ENCODE data around the gene ELMO3.

The ELMO3 gene

DNA sequence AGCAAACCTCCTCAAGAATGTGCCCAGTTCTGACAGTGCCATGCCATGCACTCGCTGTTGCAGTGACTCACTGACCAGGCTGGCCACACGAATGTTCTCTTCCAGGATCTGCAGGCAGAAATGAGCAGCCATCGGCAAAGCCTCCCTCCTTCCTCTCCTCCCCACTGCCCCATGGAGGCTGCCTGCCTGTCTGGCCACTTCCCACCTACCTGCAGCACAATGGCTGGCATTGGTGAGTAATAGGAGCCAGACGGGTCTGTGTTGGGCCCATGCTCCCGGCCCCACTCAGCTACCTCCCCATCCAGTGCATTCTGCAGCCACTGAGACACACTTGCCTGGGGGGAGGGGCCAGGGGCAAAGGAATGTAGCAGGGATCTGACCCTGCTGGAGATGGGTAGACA, 12.4 kb upstream of the ELMO3 start:
- no peak overlapping the region for H3K27ac Mint-ChIP-seq
- peaks cover 17% of the 10 kb centered on the region for H3K4me1 Mint-ChIP-seq
- H3K9me3 Mint-ChIP-seq, result no peaks in the 10 kb centered on the region
- no peak overlapping the region for H3K4me3 Mint-ChIP-seq
- H3K27me3 Mint-ChIP-seq, result no peaks in the 10 kb centered on the region
- no peaks in the 10 kb centered on the region for H3K36me3 Mint-ChIP-seq

DNA sequence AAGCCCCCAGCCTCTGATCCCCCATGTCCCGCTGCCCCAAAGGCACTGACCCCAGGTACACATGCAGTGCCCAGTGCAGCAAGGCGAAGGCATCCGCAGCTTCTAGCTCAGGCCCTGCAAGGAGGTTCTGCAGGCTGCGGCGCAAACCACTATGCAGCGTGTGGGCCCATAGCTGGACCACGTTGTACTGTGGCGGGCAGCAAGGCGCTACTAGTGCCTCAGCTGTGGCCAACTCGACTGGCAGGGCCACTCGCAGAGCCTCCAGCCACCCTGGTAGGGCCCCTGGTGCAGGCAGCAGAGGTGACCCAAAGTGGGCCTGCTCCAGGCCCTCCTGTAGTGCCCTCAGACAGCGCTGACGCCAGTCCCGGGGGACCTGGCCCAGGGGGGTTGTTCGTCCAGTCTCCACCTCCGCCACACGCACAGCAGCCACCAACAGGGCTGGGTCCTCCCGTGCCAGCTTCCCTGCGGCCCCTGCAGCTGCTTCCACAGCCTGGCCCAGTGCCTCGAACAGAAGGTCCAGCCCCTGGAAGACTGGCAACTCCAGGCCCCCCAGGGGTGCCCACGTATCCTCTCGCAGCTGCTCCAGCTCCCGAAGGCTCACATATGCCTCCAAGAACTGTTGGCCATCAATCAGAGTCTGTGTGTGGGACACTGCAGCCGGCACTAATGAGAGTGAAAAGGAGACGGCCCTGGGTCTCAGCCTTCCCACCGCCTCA, 11.6 kb upstream of the ELMO3 start:
- Mint-ChIP-seq H3K36me3 (no peaks in the 10 kb centered on the region), H3K4me3 (no peak overlapping the region), H3K27me3 (no peaks in the 10 kb centered on the region), H3K27ac (no peak overlapping the region), H3K4me1 (peaks cover 20% of the 10 kb centered on the region), H3K9me3 (no peaks in the 10 kb centered on the region)

DNA sequence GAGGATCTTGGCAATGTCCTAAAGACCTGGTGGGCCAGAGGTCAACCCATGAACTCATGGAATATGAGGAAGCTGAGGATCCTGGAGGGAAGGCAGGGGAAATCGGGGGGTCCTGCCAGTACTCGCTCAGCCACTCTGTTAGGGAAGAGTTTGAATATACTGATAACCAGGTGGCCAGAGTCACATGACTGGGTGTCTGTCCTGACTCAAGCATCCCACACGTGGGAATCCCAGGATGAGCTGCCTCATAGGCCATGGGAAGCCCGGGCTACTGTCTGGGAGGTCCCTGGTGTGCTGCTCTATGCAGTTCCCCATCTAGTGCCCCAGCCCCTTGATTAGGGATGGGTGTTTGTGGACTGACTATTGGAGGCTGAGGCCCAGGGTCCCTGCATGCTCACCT, 10.6 kb upstream of the ELMO3 start:
- Mint-ChIP-seq H3K27ac (no peak overlapping the region), H3K4me1 (peaks cover 27% of the 10 kb centered on the region)

DNA sequence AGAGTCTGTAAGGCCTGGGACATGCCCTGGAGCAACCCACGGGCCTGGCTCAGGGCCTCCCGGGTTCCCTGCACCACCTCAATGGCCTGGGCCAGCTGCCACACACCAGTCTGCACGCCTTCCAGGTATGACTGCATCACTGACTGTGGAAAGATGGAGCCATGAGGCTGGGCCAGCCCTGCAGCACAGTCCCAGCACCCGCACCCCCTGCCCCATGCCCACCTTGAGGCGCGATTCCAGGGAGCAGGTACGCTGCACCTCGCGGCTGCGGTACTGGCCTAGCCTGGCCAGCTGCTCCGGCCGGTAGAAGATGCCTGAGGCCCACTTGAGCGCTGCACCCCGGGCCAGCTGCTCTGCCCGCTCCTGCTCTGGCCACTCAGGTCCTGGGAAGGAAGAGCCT, 10.1 kb upstream of the ELMO3 start:
- Mint-ChIP-seq H3K36me3 (peaks cover 4% of the 10 kb centered on the region), H3K27ac (no peak overlapping the region), H3K27me3 (no peaks in the 10 kb centered on the region), H3K4me1 (peaks cover 32% of the 10 kb centered on the region), H3K4me3 (no peak overlapping the region), H3K9me3 (no peaks in the 10 kb centered on the region)

More for the DNA sequence above, 10.6 kb upstream of the ELMO3 start:
- no peaks in the 10 kb centered on the region for H3K9me3 Mint-ChIP-seq
- H3K27me3 Mint-ChIP-seq, result no peaks in the 10 kb centered on the region
- peaks cover 4% of the 10 kb centered on the region for H3K36me3 Mint-ChIP-seq
- H3K4me3 Mint-ChIP-seq, result no peak overlapping the region

DNA sequence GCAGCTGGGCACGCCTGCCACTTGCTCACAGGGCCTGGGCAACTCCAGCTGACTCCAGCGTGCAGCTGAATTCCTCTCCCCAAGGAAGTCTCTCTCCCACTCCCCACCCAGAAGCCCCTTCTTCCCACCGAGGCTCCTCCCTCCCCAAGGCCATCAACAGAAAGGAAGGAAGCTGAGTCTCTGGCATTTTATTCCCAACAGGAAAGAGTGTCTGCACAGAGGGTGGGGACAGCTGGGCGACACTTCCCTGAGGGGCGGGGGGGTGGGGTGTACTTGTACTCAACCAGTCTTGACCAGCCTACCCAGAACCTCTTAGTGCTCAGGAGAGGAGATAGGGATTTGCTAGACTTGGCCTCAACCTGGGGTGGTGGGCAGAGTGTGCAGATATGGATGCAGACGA, 8.9 kb upstream of the ELMO3 start, which contains the start of gene EXOC3L1:
TSS of gene EXOC3L1 (minus strand) at position 96 of the 400 bp plus-strand sequence. CDS start 460 bp downstream, outside the sequence.
- H3K4me3 Mint-ChIP-seq, result no peak within 1 kb of the TSS
- H3K9me3 Mint-ChIP-seq, result no peaks in the 10 kb centered on the region
- H3K27me3 Mint-ChIP-seq, result no peaks in the 10 kb centered on the region
- H3K36me3 Mint-ChIP-seq, result peaks cover 7% of the 10 kb centered on the region
- H3K4me1 Mint-ChIP-seq, result peaks cover 31% of the 10 kb centered on the region
- no peak within 1 kb of the TSS for H3K27ac Mint-ChIP-seq

DNA sequence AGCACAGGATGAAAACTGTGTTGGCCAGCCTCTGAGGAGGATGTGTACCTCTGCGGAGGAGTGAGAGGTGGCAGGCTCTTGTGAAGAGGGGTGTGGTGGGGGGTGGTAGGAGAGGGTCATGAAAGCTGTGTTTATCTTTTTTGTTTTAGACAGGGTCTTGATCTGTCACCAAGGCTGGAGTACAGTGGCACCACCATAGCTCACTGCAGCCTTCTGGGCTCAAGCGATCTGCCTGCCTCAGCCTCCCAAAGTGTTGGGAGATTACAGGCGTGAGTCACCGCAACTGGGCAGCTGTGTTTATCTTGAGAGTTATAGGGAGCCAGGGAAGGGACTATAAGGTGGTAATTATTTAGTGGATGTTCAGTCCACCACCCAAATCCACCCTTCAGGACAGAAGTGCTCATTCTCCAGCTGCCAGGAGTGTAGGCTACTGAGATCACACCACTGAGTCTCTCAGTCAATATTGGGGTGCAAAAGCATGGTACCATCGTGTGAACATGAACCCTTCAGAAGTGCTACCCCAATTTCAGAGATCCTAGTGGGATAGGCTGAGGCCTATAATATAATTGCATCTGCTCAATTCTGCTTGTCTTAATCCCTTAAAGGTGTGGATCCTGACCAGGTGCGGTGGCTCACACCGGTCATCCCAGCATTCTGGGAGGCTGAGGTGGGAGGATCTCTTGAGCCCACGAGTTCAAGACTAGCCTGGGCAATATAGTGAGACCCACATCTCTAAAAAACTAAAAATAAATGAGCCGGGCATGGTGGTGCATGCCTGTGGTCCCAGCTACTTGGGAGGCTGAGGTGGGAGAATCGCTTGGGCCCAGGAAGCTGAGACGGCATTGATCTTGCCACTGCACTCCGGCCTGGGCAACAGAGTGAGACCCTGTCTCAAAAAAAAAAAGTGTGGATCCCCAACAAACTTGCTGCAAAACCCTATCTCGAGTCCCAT, 8.2 kb upstream of the ELMO3 start:
- H3K27ac Mint-ChIP-seq, result no peak overlapping the region
- no peaks in the 10 kb centered on the region for H3K27me3 Mint-ChIP-seq
- no peaks in the 10 kb centered on the region for H3K9me3 Mint-ChIP-seq
- H3K4me3 Mint-ChIP-seq, result peak overlapping the region; percentile 95
- H3K4me1 Mint-ChIP-seq, result peaks cover 27% of the 10 kb centered on the region
- peaks cover 9% of the 10 kb centered on the region for H3K36me3 Mint-ChIP-seq

DNA sequence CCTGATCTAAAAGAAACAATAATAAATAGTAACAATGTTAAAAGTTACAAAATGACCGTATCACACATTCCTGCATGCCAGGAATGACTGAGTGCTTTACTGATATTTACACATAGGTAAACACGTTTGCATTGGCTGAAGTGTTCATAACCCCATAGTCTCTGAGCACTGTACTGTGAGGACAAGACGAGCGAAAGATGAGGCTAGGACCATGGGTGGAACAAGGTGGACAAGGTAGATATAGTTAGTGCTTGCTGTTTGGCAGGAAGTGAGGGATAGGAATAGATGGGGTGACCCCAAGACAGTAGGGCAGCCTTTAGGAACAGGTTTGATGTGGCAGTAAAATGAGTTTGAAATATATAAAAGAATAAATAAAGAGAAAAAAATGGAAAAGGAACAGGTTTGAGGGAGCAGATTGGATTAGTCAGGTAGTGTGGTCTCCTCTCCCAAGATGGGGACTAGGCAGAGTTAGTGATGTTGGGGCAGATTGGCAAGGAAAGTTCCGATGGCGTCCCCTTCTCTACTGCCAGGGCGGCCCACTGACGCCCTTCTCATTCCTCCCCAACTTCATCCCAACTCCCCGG, 7.4 kb upstream of the ELMO3 start:
- Mint-ChIP-seq H3K27me3 (no peaks in the 10 kb centered on the region), H3K27ac (peak overlapping the region; percentile 89), H3K4me1 (peaks cover 34% of the 10 kb centered on the region), H3K9me3 (no peaks in the 10 kb centered on the region), H3K36me3 (peaks cover 13% of the 10 kb centered on the region), H3K4me3 (peak overlapping the region; percentile 95)

DNA sequence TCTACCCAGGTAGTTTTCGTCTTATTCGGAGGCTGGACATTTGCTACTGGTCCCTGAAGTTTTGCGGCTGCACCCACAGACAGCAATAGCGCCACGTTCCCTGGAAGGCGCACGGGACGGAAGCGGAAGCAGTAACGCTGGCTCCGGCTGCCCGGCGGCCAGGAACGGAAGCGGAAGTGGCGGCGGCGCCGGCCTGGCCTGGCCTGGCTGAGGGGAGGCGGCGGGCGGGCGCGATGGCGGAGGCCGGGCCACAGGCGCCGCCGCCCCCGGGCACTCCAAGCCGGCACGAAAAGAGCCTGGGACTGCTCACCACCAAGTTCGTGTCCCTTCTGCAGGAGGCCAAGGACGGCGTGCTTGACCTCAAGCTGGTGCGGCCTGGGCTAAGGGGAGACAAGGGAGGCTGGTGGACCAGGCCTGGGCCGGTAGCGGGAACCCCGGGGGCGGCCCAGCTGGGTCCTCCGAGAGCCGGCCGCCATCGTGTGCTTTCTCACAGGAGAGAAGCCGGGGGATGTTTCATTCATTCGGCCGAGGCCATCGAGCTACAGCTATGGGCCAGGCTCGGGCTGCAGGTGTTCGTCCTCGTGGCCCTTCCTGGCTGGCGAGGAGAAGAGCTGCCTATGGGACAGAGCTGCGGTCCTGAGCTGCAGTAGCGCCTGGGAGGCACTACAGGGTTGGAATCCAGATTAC, 6.8 kb upstream of the ELMO3 start, which contains the start of gene E2F4:
TSS of gene E2F4 (plus strand) at position 161 of the 687 bp plus-strand sequence. CDS start at position 234, 73 bp downstream.
- H3K36me3 Mint-ChIP-seq, result peaks cover 17% of the 10 kb centered on the region
- no peaks in the 10 kb centered on the region for H3K9me3 Mint-ChIP-seq
- peak within 1 kb of the TSS; percentile 89 for H3K27ac Mint-ChIP-seq

DNA sequence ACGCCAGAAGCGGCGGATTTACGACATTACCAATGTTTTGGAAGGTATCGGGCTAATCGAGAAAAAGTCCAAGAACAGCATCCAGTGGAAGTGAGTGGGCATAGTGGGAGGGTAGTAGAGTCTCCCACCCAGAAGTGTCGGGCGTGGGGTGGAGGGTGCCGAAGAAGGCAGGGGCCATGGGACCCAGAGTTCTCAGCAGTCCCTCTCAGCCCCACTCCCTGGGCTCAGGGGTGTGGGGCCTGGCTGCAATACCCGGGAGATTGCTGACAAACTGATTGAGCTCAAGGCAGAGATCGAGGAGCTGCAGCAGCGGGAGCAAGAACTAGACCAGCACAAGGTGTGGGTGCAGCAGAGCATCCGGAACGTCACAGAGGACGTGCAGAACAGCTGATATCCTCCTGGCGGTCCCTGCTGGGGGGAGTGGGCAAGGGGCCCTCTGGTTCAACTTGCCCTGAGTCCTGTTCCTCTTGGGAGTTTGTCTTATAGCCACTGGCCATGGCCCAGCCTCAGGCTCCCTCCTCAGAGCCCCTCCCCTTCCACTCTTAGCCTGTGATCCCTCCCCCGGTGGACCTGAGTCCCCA, 6.1 kb upstream of the ELMO3 start:
- H3K9me3 Mint-ChIP-seq, result no peaks in the 10 kb centered on the region

More for the DNA sequence above, 6.8 kb upstream of the ELMO3 start, which contains the start of gene E2F4:
- peak within 1 kb of the TSS; percentile 95 for H3K4me3 Mint-ChIP-seq
- H3K4me1 Mint-ChIP-seq, result peaks cover 38% of the 10 kb centered on the region
- H3K27me3 Mint-ChIP-seq, result no peaks in the 10 kb centered on the region

DNA sequence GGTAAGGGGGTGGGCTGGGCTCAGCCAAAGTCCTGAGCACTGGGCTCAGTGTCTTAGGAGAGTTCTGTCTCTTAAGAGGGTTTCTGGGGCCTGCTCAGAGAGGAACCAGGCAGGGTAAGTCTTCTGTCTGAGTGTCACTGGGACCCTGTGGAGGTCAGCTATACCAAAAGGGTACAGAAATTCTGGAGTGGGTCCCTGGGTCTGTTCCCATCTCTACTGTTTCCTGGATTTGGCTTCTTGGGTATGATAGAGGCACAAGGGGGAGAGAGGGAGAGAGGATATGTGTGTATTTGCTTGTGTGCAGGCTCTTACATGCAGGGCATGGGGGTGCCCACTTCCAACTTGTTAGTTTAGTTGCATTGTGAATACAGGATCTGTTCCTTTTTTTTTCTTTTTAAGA, 5.4 kb upstream of the ELMO3 start:
- Mint-ChIP-seq H3K4me3 (peak overlapping the region; percentile 95), H3K9me3 (no peaks in the 10 kb centered on the region), H3K36me3 (peaks cover 18% of the 10 kb centered on the region), H3K4me1 (peaks cover 38% of the 10 kb centered on the region), H3K27ac (peak overlapping the region; percentile 46), H3K27me3 (no peaks in the 10 kb centered on the region)

More for the DNA sequence above, 6.1 kb upstream of the ELMO3 start:
- H3K27ac Mint-ChIP-seq, result peak overlapping the region; percentile 51
- no peaks in the 10 kb centered on the region for H3K27me3 Mint-ChIP-seq
- H3K4me1 Mint-ChIP-seq, result peaks cover 38% of the 10 kb centered on the region
- peaks cover 17% of the 10 kb centered on the region for H3K36me3 Mint-ChIP-seq
- peak overlapping the region; percentile 95 for H3K4me3 Mint-ChIP-seq

DNA sequence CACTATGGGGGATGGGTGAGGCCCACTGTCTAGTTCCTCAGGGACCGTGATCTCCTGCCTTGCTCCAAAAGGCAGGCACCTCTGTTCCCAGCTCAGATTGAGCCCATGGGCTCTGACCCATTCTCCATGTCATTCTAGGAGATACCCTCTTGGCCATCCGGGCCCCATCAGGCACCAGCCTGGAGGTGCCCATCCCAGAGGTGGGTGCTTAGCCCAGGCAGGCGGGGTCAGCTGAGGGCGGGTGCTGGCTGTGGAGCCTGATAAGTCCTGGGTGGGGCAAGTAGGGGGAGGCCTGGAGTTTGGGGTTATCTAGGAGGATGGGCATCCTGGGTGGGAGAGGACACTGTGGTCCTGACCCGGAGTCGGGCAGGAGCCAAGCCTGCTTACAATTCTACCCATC, 4.7 kb upstream of the ELMO3 start:
- Mint-ChIP-seq H3K27ac (peak overlapping the region; percentile 41), H3K27me3 (no peaks in the 10 kb centered on the region), H3K36me3 (peaks cover 18% of the 10 kb centered on the region), H3K9me3 (no peaks in the 10 kb centered on the region), H3K4me3 (peak overlapping the region; percentile 95), H3K4me1 (peaks cover 38% of the 10 kb centered on the region)

DNA sequence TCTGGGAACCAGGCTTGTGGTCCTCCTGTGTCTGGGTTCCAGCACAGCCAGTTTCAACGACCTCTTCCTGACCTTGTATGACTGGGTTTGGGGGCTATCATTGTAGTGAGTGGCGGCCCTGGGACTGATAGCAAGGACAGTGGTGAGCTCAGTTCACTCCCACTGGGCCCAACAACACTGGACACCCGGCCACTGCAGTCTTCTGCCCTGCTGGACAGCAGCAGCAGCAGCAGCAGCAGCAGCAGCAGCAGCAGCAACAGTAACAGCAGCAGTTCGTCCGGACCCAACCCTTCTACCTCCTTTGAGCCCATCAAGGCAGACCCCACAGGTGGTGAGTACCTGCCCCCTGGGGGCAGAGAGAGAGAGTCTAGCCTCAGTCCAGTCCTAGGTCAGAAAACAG, 3.3 kb upstream of the ELMO3 start:
- Mint-ChIP-seq H3K9me3 (no peaks in the 10 kb centered on the region), H3K4me3 (no peak overlapping the region), H3K36me3 (peaks cover 18% of the 10 kb centered on the region), H3K4me1 (peaks cover 38% of the 10 kb centered on the region), H3K27ac (no peak overlapping the region), H3K27me3 (no peaks in the 10 kb centered on the region)

DNA sequence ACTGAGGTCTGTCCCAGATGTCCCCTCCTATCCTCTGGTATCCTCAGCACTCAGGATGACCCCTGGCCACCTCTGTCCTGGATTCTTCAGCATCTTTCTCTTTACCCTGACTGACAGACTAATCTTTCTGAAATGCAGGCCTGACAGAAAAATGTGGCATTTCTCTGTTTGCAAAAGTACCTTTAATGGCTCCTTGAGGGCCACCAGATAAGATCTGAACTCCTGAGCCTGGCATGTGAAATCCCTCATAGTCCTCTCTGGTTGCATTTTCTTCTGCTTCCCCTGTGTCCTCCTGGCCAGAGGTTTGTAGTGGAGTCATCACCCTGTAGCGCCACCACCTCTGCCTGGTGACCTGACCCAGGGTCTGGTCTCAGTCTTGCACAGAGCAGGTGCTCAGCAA, 2.0 kb upstream of the ELMO3 start:
- Mint-ChIP-seq H3K27ac (peak overlapping the region; percentile 76), H3K4me1 (peaks cover 31% of the 10 kb centered on the region), H3K9me3 (no peaks in the 10 kb centered on the region), H3K4me3 (peak overlapping the region; percentile 51), H3K36me3 (peaks cover 18% of the 10 kb centered on the region), H3K27me3 (no peaks in the 10 kb centered on the region)

DNA sequence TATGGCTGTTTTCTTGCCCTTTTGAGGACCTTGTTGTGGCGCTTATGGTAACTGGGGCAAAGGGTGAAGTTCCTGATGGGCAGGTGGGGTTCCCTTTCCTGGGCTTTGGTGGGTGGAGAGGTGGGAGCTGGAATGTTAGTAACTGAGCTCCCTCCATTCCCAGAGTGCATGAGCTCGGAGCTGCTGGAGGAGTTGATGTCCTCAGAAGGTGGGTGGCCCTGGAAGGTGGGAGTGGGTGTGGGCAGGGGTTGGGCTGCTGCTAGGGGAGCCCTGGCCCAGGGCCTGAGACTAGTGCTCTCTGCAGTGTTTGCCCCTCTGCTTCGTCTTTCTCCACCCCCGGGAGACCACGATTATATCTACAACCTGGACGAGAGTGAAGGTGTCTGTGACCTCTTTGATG, 1.2 kb upstream of the ELMO3 start:
- H3K36me3 Mint-ChIP-seq, result peaks cover 16% of the 10 kb centered on the region
- no peaks in the 10 kb centered on the region for H3K9me3 Mint-ChIP-seq
- H3K4me3 Mint-ChIP-seq, result no peak overlapping the region
- H3K4me1 Mint-ChIP-seq, result peaks cover 27% of the 10 kb centered on the region
- no peaks in the 10 kb centered on the region for H3K27me3 Mint-ChIP-seq
- peak overlapping the region; percentile 55 for H3K27ac Mint-ChIP-seq
